ENCODE results near the gene METTL2A.
"Not testable (repeated sequence)": the region's sequence is repeated elsewhere in the genome, so short reads cannot be mapped to it uniquely, and the experiment has no call there.

METTL2A gene

GRCh38 chr17:62471380-62471880 lies 47.7 kb downstream of the METTL2A start:
- not testable (repeated sequence) for DNase-seq (ENCODE audit: low read depth)

- DNase-seq (ENCODE audit: low read depth) = not testable (repeated sequence)
Measured at GRCh38 chr17:62473030-62473982, 49.6 kb downstream of the METTL2A start.

GRCh38 chr17:62477111-62477510 lies 53.4 kb downstream of the METTL2A start:
- not testable (repeated sequence) for DNase-seq (ENCODE audit: low read depth)

GRCh38 chr17:62477718-62478408 lies 54.2 kb downstream of the METTL2A start:
- not testable (repeated sequence) for DNase-seq (ENCODE audit: low read depth)

GRCh38 chr17:62478424-62478879 lies 54.8 kb downstream of the METTL2A start, which contains the start of gene TLK2:
Gene TLK2 (plus strand): TSS chr17:62478825. CDS start chr17:62481126, 2,301 bp downstream.
- peak; percentile 49 for DNase-seq (ENCODE audit: low read depth)

GRCh38 chr17:62478880-62479638 lies 55.4 kb downstream of the METTL2A start:
- not testable (repeated sequence) for DNase-seq (ENCODE audit: low read depth)

GRCh38 chr17:62479639-62480258 lies 56.1 kb downstream of the METTL2A start:
- not testable (repeated sequence) for DNase-seq (ENCODE audit: low read depth)

GRCh38 chr17:62482553-62482952 lies 58.9 kb downstream of the METTL2A start:
- not testable (repeated sequence) for DNase-seq (ENCODE audit: low read depth)

GRCh38 chr17:62490990-62491389 lies 67.3 kb downstream of the METTL2A start:
- not testable (repeated sequence) for DNase-seq (ENCODE audit: low read depth)

- DNase-seq (ENCODE audit: low read depth) = not testable (repeated sequence)
Measured at GRCh38 chr17:62493049-62493655, 69.5 kb downstream of the METTL2A start.

- DNase-seq (ENCODE audit: low read depth) = not testable (repeated sequence)
Measured at GRCh38 chr17:62494073-62494472, 70.4 kb downstream of the METTL2A start.

GRCh38 chr17:62496344-62496743 lies 72.6 kb downstream of the METTL2A start:
- DNase-seq (ENCODE audit: low read depth) = not testable (repeated sequence)

GRCh38 chr17:62498796-62499195 lies 75.1 kb downstream of the METTL2A start:
- not testable (repeated sequence) for DNase-seq (ENCODE audit: low read depth)
